HepG2 (cell line): ENCODE measurements around the gene SLC25A25. TPM values are rescaled to one million over a fixed set of nuclear protein-coding genes. Genes with fewer than 3 reads are reported as not detected.
A peak's percentile ranks its signal among the peaks of the same experiment; 100 is the strongest.

Experiments
- AGO2 ChIP-seq: fragments of 200-400 bp; formaldehyde crosslinking; optimal IDR thresholded peaks from 2 replicates; pipeline ENCODE3; 2017; ENCODE audit warnings: mild to moderate bottlenecking, low read depth, low read length, moderate library complexity
- DRAP1 ChIP-seq: IDR thresholded peaks from 2 replicates; pipeline ENCODE4 v1.6.1; 2016; ENCODE audit warnings: missing genetic modification reagents, missing compliant biosample characterization
- ELK4 ChIP-seq: sonication (generic); formaldehyde crosslinking; IDR thresholded peaks from 2 replicates; pipeline ENCODE4 v1.9.0; 2021; ENCODE audit warnings: missing genetic modification reagents, borderline replicate concordance
- FOXP1 ChIP-seq, 2 experiments: fragments of 450-650 bp in 1 of 2; IDR thresholded peaks; 2 replicates each; pipeline ENCODE4 v1.6.1; 2017 to 2018; ENCODE audit warnings: antibody characterized with exemption in 1 of 2
- KLF13 ChIP-seq: sonication (generic); formaldehyde crosslinking; IDR thresholded peaks from 2 replicates; pipeline ENCODE4 v1.4.0; 2020; ENCODE audit warnings: mild to moderate bottlenecking, missing genetic modification reagents
- NFIB ChIP-seq: sonication (generic); formaldehyde crosslinking; IDR thresholded peaks from 2 replicates; pipeline ENCODE4 v1.9.0; 2021; ENCODE audit warnings: missing genetic modification reagents, mild to moderate bottlenecking, borderline replicate concordance
- POLR2G ChIP-seq: fragments of 200-400 bp; formaldehyde crosslinking; IDR thresholded peaks from 2 replicates; pipeline ENCODE4 v1.6.1; 2018; ENCODE audit warnings: mild to moderate bottlenecking, low read depth, low read length, moderate library complexity
- PRDM15 ChIP-seq: sonication (generic); formaldehyde crosslinking; IDR thresholded peaks from 2 replicates; pipeline ENCODE4 v1.4.0; 2020; ENCODE audit warnings: missing genetic modification reagents
- RBFOX2 ChIP-seq: fragments of 200-400 bp; formaldehyde crosslinking; IDR thresholded peaks from 2 replicates; pipeline ENCODE4 v1.6.1; 2017; ENCODE audit warnings: low read depth, mild to moderate bottlenecking, low read length
- RBM22 ChIP-seq: fragments of 200-400 bp; formaldehyde crosslinking; optimal IDR thresholded peaks from 2 replicates; pipeline ENCODE3; 2017; ENCODE audit warnings: mild to moderate bottlenecking, low read length, moderate library complexity
- SSRP1 ChIP-seq: IDR thresholded peaks from 2 replicates; pipeline ENCODE4 v1.6.1; 2016; ENCODE audit warnings: control low read depth
- ZBTB33 ChIP-seq: sonication (generic); formaldehyde crosslinking; IDR thresholded peaks from 2 replicates; pipeline ENCODE4 v1.4.0; 2020; ENCODE audit warnings: missing genetic modification reagents
- ZC3H13 ChIP-seq: sonication (generic); formaldehyde crosslinking; IDR thresholded peaks from 2 replicates; pipeline ENCODE4 v1.8.1; 2023; ENCODE audit warnings: mild to moderate bottlenecking, missing genetic modification reagents, moderate library complexity
- ZFP91 ChIP-seq: sonication (generic); formaldehyde crosslinking; IDR thresholded peaks from 2 replicates; pipeline ENCODE4 v1.9.0; 2022; ENCODE audit warnings: missing genetic modification reagents, mild to moderate bottlenecking, borderline replicate concordance
- ZKSCAN5 ChIP-seq: sonication (generic); formaldehyde crosslinking; IDR thresholded peaks from 2 replicates; pipeline ENCODE4 v1.5.1; 2020; ENCODE audit warnings: mild to moderate bottlenecking, missing genetic modification reagents
- ZNF317 ChIP-seq: sonication (generic); formaldehyde crosslinking; IDR thresholded peaks from 2 replicates; pipeline ENCODE4 v1.5.0; 2020; ENCODE audit warnings: mild to moderate bottlenecking, missing genetic modification reagents
- ZNF432 ChIP-seq: sonication (generic); formaldehyde crosslinking; IDR thresholded peaks from 2 replicates; pipeline ENCODE4 v1.5.0; 2020; ENCODE audit warnings: missing genetic modification reagents, mild to moderate bottlenecking, borderline replicate concordance
- polyA plus RNA-seq, 8 experiments: library from polyadenylated mRNA; depleted of rRNA in 3 of 8; stranded (reverse) in 7 of 8; unstranded in 1 of 8; fragments of >200 nt; fragmentation: Illumina TruSeq in 4 of 8; extraction: Trizol in 4 of 8; gene quantifications; 2 replicates each; pipeline versions ENCODE4 v1.2.1 to v1.2.3, GENCODE V29; 2011 to 2016; ENCODE audit warnings: low read depth in 4 of 8, missing spikeins in 1 of 8, mixed read lengths in 1 of 8; ENCODE audit not compliant: insufficient read depth in 1 of 8
- total RNA-seq, 5 experiments: library from RNA; depleted of rRNA; stranded (reverse); fragments of >200 nt; fragmentation: Illumina TruSeq; extraction: Trizol; gene quantifications; 2 replicates each; pipeline ENCODE4 v1.2.3, GENCODE V29; 2016; ENCODE audit warnings: low read depth in 1 of 5

The SLC25A25 gene
- total and polyA plus RNA-seq, 2 of the 13 experiments (the other 11 are each of a cell fraction or from before 2014, with no cell fraction given) = 10.5 to 24.8 TPM

GRCh38 chr9:128107468-128108268 is 39.6 kb downstream of the SLC25A25 start (continued):
- TF ChIP-seq PRDM15 (CRISPR knock-in tag) (no peak), ZKSCAN5 (no peak), FOXP1 (IDR thresholded peaks at IDR 0.05) (no peak), FOXP1 (CRISPR knock-in tag; IDR thresholded peaks at IDR 0.05) (no peak), NFIB (CRISPR knock-in tag) (no peak), ZNF432 (no peak), ZC3H13 (CRISPR knock-in tag) (peak; percentile 45; the same call in 1 of the 2 replicates), ZFP91 (CRISPR knock-in tag) (peak; percentile 34; the same call in 1 of the 2 replicates), RBFOX2 (peak; percentile 46), KLF13 (CRISPR knock-in tag) (no peak), ZBTB33 (CRISPR knock-in tag) (peak; percentile 11; the same call in 1 of the 2 replicates), AGO2 (peak; percentile 60), ELK4 (CRISPR knock-in tag) (no peak), SSRP1 (CRISPR knock-in tag) (peak; percentile 44; the same call in 1 of the 2 replicates), RBM22 (peak; percentile 86), DRAP1 (CRISPR knock-in tag) (no peak), POLR2G (peak; percentile 52; the same call in 1 of the 2 replicates), ZNF317 (CRISPR knock-in tag) (peak; percentile 89)
- TF ChIP-seq, all 625 proteins: peak for 13
